Brain microvascular endothelial cell (primary cell): Measurements from ENCODE around the gene FRAS1.

Source experiments
- DNase-seq: peaks from one replicate; pipeline ENCODE4 v3.0.0-alpha.2; 2020
- H3K27ac ChIP-seq: fragments of 250-450 bp; sonication (Bioruptor Pico); 2 replicates; pipeline ENCODE4 v1.5.1; 2020; ENCODE audit warnings: mild to moderate bottlenecking, moderate library complexity
- H3K27me3 ChIP-seq: fragments of 250-450 bp; sonication (Bioruptor Pico); replicated peaks from 2 replicates; pipeline ENCODE4 v1.5.1; 2020; ENCODE audit warnings: mild to moderate bottlenecking
- H3K36me3 ChIP-seq: fragments of 250-450 bp; sonication (Bioruptor Pico); replicated peaks from 2 replicates; pipeline ENCODE4 v1.5.1; 2020; ENCODE audit warnings: mild to moderate bottlenecking
- H3K4me3 ChIP-seq: 2 replicates; pipeline ENCODE4 v1.5.1; 2011; ENCODE audit warnings: low read depth, mild to moderate bottlenecking, control low read depth, low read length, moderate library complexity
- CTCF ChIP-seq: IDR thresholded peaks from 2 replicates; pipeline ENCODE4 v1.5.1; 2011; ENCODE audit warnings: low read depth, mild to moderate bottlenecking, moderate library complexity, low read length, control low read depth, inconsistent platforms; ENCODE audit errors: missing control alignments
- in situ Hi-C: cut with HindIII; loops from 2 replicates; pipeline ENCODE4 v1.10.0; 2017; ENCODE audit warnings: low sequenced_read_pairs, low pct_ligation_motif_present

FRAS1 gene

GRCh38 chr4:78020677-78021076 lies 36.4 kb upstream of the FRAS1 start:
- TF ChIP-seq CTCF, result no peak
- Histone ChIP-seq H3K27ac (no peak overlapping the region), H3K27me3 (no peaks in the 10 kb centered on the region), H3K36me3 (no peaks in the 10 kb centered on the region), H3K4me3 (no peak overlapping the region)
- in situ Hi-C loops, result no loop called here
- no peak for DNase-seq

DNA sequence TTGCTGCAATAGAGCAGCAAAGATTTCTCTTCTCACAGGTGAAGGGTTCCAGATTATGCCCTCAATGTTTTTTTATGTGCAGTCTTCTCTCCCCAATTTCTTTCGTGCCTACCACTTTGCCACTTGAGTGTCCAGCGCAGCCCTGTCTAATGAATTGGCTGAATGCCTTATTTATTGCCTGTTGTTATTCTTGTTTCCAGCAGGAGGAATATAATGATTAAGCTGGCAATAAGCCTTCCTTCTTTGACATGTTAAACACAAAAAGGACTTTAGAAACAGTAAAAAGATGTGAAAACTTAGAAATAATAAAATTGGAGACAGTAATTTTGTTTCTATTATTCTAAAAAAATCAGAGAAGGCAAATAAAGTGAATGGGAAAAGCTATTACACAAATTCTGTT lies 34.6 kb upstream of the FRAS1 start:
- DNase-seq, result no peak
- TF ChIP-seq CTCF, result no peak
- H3K27ac ChIP-seq, result no peak overlapping the region
- in situ Hi-C loops, result no loop called here
- H3K4me3 ChIP-seq, result no peak overlapping the region
- no peaks in the 10 kb centered on the region for H3K27me3 ChIP-seq
- no peaks in the 10 kb centered on the region for H3K36me3 ChIP-seq

DNA sequence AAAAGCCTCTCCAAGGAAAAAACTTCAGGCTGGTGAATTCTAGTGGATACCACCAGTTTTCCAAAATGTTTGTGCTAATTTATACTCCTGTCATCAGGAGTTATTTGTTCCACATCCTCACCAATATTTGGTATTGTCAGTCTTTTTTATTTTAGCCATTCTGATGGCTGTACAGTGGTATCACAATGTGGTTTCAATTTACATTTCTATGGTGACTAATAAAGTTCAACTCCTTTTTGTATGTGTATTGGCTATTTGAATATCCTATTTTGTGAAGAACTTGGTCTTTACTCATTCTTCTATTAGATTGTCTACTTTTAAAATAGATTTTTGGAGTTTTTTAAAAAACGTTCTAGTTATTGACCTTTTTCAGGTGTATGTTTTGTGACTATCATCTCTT lies 33.0 kb upstream of the FRAS1 start:
- no peak for TF ChIP-seq CTCF
- in situ Hi-C loops, result no loop called here
- no peak for DNase-seq
- H3K36me3 ChIP-seq, result no peaks in the 10 kb centered on the region
- no peak overlapping the region for H3K4me3 ChIP-seq
- H3K27me3 ChIP-seq, result no peaks in the 10 kb centered on the region
- no peak overlapping the region for H3K27ac ChIP-seq

- H3K4me3 ChIP-seq, result no peak overlapping the region
- DNase-seq, result no peak
- no peaks in the 10 kb centered on the region for H3K27me3 ChIP-seq
- no peak overlapping the region for H3K27ac ChIP-seq
- in situ Hi-C loops, result no loop called here
- H3K36me3 ChIP-seq, result no peaks in the 10 kb centered on the region
- TF ChIP-seq CTCF, result no peak
Measured at GRCh38 chr4:78024576-78025091, 32.5 kb upstream of the FRAS1 start.

DNA sequence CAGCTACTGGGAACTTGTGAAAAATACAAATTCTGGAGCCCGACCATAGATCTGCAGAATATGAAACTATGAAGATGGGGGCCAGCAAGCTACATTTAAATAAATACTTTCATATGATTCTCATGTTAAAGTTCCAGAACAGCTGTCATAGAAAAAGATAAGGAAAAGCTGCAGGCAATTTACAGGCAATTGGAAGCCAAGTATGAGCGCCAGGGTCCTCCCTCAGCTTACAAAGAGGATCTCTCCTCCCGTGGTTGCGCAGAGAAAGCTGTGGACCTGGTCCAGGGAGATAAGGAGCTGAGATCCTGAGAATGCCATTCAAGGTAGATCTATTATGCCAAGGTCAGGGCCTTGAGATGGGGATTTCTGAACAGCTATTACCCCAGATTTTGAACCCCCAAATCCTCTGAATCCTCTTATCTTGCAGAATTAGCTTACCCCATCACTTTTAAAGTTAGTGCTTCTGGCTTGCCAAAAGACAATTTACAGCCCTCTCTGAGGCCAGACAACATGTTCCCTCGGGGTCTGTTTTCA lies 25.6 kb upstream of the FRAS1 start:
- no peak for TF ChIP-seq CTCF
- Histone ChIP-seq H3K4me3 (no peak overlapping the region), H3K27me3 (no peaks in the 10 kb centered on the region), H3K27ac (no peak overlapping the region), H3K36me3 (no peaks in the 10 kb centered on the region)
- in situ Hi-C loops, result no loop called here
- no peak for DNase-seq

DNA sequence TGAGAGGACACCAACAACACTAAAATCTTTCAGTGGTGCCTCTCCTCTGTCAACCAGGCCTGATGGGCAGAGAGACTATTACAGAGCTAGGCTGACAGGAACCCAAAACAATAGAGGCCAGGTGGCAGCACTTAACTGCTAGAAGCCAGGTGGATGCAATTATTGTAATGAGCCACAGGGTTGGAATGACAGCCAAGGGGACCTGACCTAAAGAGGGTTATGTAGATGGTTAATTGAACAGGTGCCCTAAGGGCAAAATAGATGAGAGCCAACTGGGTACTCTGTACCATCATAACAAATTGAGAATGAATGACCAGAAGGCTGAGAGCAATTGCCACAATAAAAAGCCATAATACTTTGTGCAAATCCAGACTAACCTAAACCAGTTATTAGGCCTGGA lies 24.7 kb upstream of the FRAS1 start:
- H3K27me3 ChIP-seq, result no peaks in the 10 kb centered on the region
- no peak for TF ChIP-seq CTCF
- H3K36me3 ChIP-seq, result no peaks in the 10 kb centered on the region
- no peak overlapping the region for H3K4me3 ChIP-seq
- in situ Hi-C loops, result no loop called here
- no peak overlapping the region for H3K27ac ChIP-seq
- no peak for DNase-seq
